H9 (cell line): ENCODE results near the gene MRPL37. TPM values are rescaled to one million over a fixed set of nuclear protein-coding genes. Genes with fewer than 3 reads are reported as not detected.
A peak's percentile ranks its signal among the peaks of the same experiment; 100 is the strongest.

Experiments
- DNase-seq: peaks from one replicate; pipeline ENCODE4 v3.0.0-alpha.2; 2017
- H2AFZ ChIP-seq: one replicate; pipeline ENCODE4 v1.6.1; 2013; ENCODE audit warnings: mild to moderate bottlenecking, low read length, control low read depth, moderate library complexity
- H2AK5ac ChIP-seq: 2 replicates; pipeline ENCODE4 v1.6.1; 2013; ENCODE audit warnings: low read length, control low read depth, mixed read lengths; ENCODE audit not compliant: insufficient read length
- H2BK120ac ChIP-seq: one replicate; pipeline ENCODE4 v1.6.1; 2013; ENCODE audit warnings: low read depth, mild to moderate bottlenecking, low read length, control low read depth, inconsistent platforms; ENCODE audit not compliant: poor library complexity, severe bottlenecking
- H2BK12ac ChIP-seq: 2 replicates; pipeline ENCODE4 v1.6.1; 2013; ENCODE audit warnings: low read length, control low read depth, mixed read lengths, low read depth; ENCODE audit not compliant: insufficient read length
- H2BK15ac ChIP-seq: 2 replicates; pipeline ENCODE4 v1.6.1; 2013; ENCODE audit warnings: low read depth, low read length, control low read depth
- H2BK20ac ChIP-seq: one replicate; pipeline ENCODE4 v1.6.1; 2013; ENCODE audit warnings: low read depth, mild to moderate bottlenecking, low read length, control low read depth, inconsistent platforms; ENCODE audit not compliant: poor library complexity, severe bottlenecking
- H2BK5ac ChIP-seq: 2 replicates; pipeline ENCODE4 v1.6.1; 2013; ENCODE audit warnings: low read length, control low read depth, mixed read lengths; ENCODE audit not compliant: insufficient read length
- H3K14ac ChIP-seq: 2 replicates; pipeline ENCODE4 v1.6.1; 2013; ENCODE audit warnings: low read length, control low read depth; ENCODE audit not compliant: insufficient read depth
- H3K18ac ChIP-seq: 2 replicates; pipeline ENCODE4 v1.6.1; 2013; ENCODE audit warnings: low read depth, mild to moderate bottlenecking, mixed read lengths, low read length, control low read depth; ENCODE audit not compliant: insufficient read length
- H3K23ac ChIP-seq: 2 replicates; pipeline ENCODE4 v1.6.1; 2013; ENCODE audit warnings: low read length, control low read depth, mixed read lengths, low read depth; ENCODE audit not compliant: insufficient read length
- H3K23me2 ChIP-seq: 2 replicates; pipeline ENCODE4 v1.6.1; 2013; ENCODE audit warnings: low read depth, mild to moderate bottlenecking, mixed read lengths, low read length, control low read depth; ENCODE audit not compliant: insufficient read length, poor library complexity, severe bottlenecking
- H3K27ac ChIP-seq: 2 replicates; pipeline ENCODE4 v1.5.1; 2013; ENCODE audit warnings: low read length, control low read depth, mixed read lengths, low read depth; ENCODE audit not compliant: insufficient read length
- H3K27me3 ChIP-seq: 2 replicates; pipeline ENCODE4 v1.6.1; 2013; ENCODE audit warnings: low read length, control low read depth, inconsistent platforms; ENCODE audit not compliant: insufficient read depth
- H3K4ac ChIP-seq: 2 replicates; pipeline ENCODE4 v1.6.1; 2013; ENCODE audit warnings: low read depth, mild to moderate bottlenecking, control low read depth, inconsistent platforms, low read length, moderate library complexity
- H3K4me1 ChIP-seq: 2 replicates; pipeline ENCODE4 v1.6.1; 2013; ENCODE audit warnings: low read length, control low read depth, inconsistent platforms; ENCODE audit not compliant: insufficient read depth
- H3K4me2 ChIP-seq: 2 replicates; pipeline ENCODE4 v1.6.1; 2013; ENCODE audit warnings: low read length, control low read depth, mixed read lengths; ENCODE audit not compliant: insufficient read length, insufficient read depth
- H3K56ac ChIP-seq: 2 replicates; pipeline ENCODE4 v1.6.1; 2013; ENCODE audit warnings: low read depth, mild to moderate bottlenecking, mixed read lengths, low read length, control low read depth; ENCODE audit not compliant: insufficient read length
- H3K79me1 ChIP-seq: 2 replicates; pipeline ENCODE4 v1.6.1; 2013; ENCODE audit warnings: low read depth, mild to moderate bottlenecking, moderate library complexity, low read length, control low read depth, inconsistent platforms; ENCODE audit not compliant: insufficient read depth, poor library complexity, severe bottlenecking
- H3K79me2 ChIP-seq: 2 replicates; pipeline ENCODE4 v1.6.1; 2013; ENCODE audit warnings: low read length, control low read depth, inconsistent platforms; ENCODE audit not compliant: insufficient read depth
- H3K9ac ChIP-seq: 2 replicates; pipeline ENCODE4 v1.6.1; 2013; ENCODE audit warnings: low read length, control low read depth, mixed read lengths; ENCODE audit not compliant: insufficient read length; ENCODE audit errors: extremely low read depth
- H3K9me3 ChIP-seq: one replicate; pipeline ENCODE4 v1.6.1; 2013; ENCODE audit warnings: low read depth, low read length, inconsistent platforms; ENCODE audit not compliant: control insufficient read depth
- H3T11ph ChIP-seq: one replicate; pipeline ENCODE4 v1.6.1; 2013; ENCODE audit warnings: mild to moderate bottlenecking, low read length, control low read depth, inconsistent platforms
- H4K20me1 ChIP-seq: one replicate; pipeline ENCODE4 v1.6.1; 2013; ENCODE audit not compliant: control insufficient read depth, insufficient read length, insufficient read depth
- H4K5ac ChIP-seq: 2 replicates; pipeline ENCODE4 v1.6.1; 2013; ENCODE audit warnings: low read depth, mild to moderate bottlenecking, mixed read lengths, low read length, control low read depth; ENCODE audit not compliant: insufficient read length
- H4K8ac ChIP-seq: replicated peaks from 2 replicates; pipeline ENCODE4 v1.6.1; 2013; ENCODE audit warnings: low read length, control low read depth, mixed read lengths, low read depth; ENCODE audit not compliant: insufficient read length
- H4K91ac ChIP-seq: 2 replicates; pipeline ENCODE4 v1.6.1; 2013; ENCODE audit warnings: low read depth, mild to moderate bottlenecking, moderate library complexity, mixed read lengths, low read length, control low read depth; ENCODE audit not compliant: insufficient read length
- H3K27ac Mint-ChIP-seq, 3 experiments: 2 replicates in 2 of 3; 3 replicates in 1 of 3; pipeline ENCODE4 v1.8.0; 2020 to 2021; ENCODE audit warnings: mixed read lengths in 3 of 3, mild to moderate bottlenecking in 1 of 3, moderate library complexity in 1 of 3
- H3K27me3 Mint-ChIP-seq: 2 replicates; pipeline ENCODE4 v1.8.0; 2021; ENCODE audit warnings: low read depth, mild to moderate bottlenecking, moderate library complexity, mixed read lengths
- H3K36me3 Mint-ChIP-seq, 3 experiments: 2 replicates in 2 of 3; 3 replicates in 1 of 3; pipeline ENCODE4 v1.8.0; 2020 to 2021; ENCODE audit warnings: low read depth in 3 of 3, mixed read lengths in 3 of 3; ENCODE audit not compliant: insufficient read depth in 1 of 3
- H3K4me1 Mint-ChIP-seq, 2 experiments: 2 replicates each; pipeline ENCODE4 v1.8.0; 2020; ENCODE audit warnings: mixed read lengths in 2 of 2
- H3K4me3 Mint-ChIP-seq, 2 experiments: 2 replicates in 1 of 2; 3 replicates in 1 of 2; pipeline ENCODE4 v1.8.0; 2020 to 2021; ENCODE audit warnings: mild to moderate bottlenecking in 2 of 2, mixed read lengths in 2 of 2, moderate library complexity in 1 of 2
- H3K9me3 Mint-ChIP-seq, 2 experiments: 2 replicates in 1 of 2; 3 replicates in 1 of 2; pipeline ENCODE4 v1.8.0; 2020; ENCODE audit warnings: mild to moderate bottlenecking in 2 of 2, mixed read lengths in 2 of 2, moderate library complexity in 1 of 2
- CTCF ChIP-seq: fragments of 200-600 bp; sonication (generic); conservative IDR thresholded peaks from 3 replicates; pipeline ENCODE4 v1.8.0; 2021; ENCODE audit warnings: antibody characterized with exemption, mild to moderate bottlenecking
- WGBS: extraction: QIAGEN DNeasy Blood & Tissue Kit; methylation state at CpG from one replicate; pipeline ENCODE4 v1.1.7; 2013; ENCODE audit warnings: missing lambda C conversion rate, low lambda C conversion rate, mixed read lengths; ENCODE audit not compliant: insufficient read length; ENCODE audit errors: extremely low coverage; 5-methylcytosine and 5-hydroxymethylcytosine counted together
- total RNA-seq: library from RNA; stranded (reverse); gene quantifications from 2 replicates; pipeline ENCODE4 v1.2.1, GENCODE V29; 2021

The MRPL37 gene
- total RNA-seq, 1 experiment from 2014 or later: 123 TPM

GRCh38 chr1:54257346-54257620, 57.3 kb downstream of the MRPL37 start:
- H4K91ac ChIP-seq: no peak overlapping the region
- H3K23me2 ChIP-seq: no peaks in the 10 kb centered on the region
- peaks cover 6% of the 10 kb centered on the region for H4K20me1 ChIP-seq
- no peak for DNase-seq
- H3K9me3 ChIP-seq: no peaks in the 10 kb centered on the region
- H2BK15ac ChIP-seq: no peak overlapping the region
- no peak for TF ChIP-seq CTCF
- H2AFZ ChIP-seq: no peak overlapping the region
- WGBS: no CpG with 5 or more reads among the region's 10 CpGs
- Mint-ChIP-seq H3K9me3 (no peaks in the 10 kb centered on the region), H3K27ac (peak overlapping the region; percentile 37 to 93 (median 90); a peak in 6 of 7 replicates), H3K4me1 (peaks cover 27 to 30% of the 10 kb centered on the region in 2 experiments), H3K36me3 (peaks cover 4 to 25% (median 24%) of the 10 kb centered on the region in 3 experiments), H3K4me3 (peak overlapping the region; percentile 5 to 19; a peak in 3 of 5 replicates), H3K27me3 (no peaks in the 10 kb centered on the region)
- H2AK5ac ChIP-seq: no peak overlapping the region
- H3T11ph ChIP-seq: no peak overlapping the region
- no peak overlapping the region for H2BK120ac ChIP-seq
- no peak overlapping the region for H3K23ac ChIP-seq
- no peak overlapping the region for H3K27ac ChIP-seq
- H3K9ac ChIP-seq: no peak overlapping the region
- H3K18ac ChIP-seq: no peak overlapping the region
- no peak overlapping the region for H3K56ac ChIP-seq
- H2BK5ac ChIP-seq: no peak overlapping the region
- peak overlapping the region; percentile 62; the same call in 1 of the 2 replicates for H3K14ac ChIP-seq
- H4K5ac ChIP-seq: no peak overlapping the region
- H3K79me2 ChIP-seq: no peaks in the 10 kb centered on the region
- no peak overlapping the region for H4K8ac ChIP-seq
- H3K27me3 ChIP-seq: no peaks in the 10 kb centered on the region
- H3K4ac ChIP-seq: no peak overlapping the region
- H3K4me1 ChIP-seq: no peaks in the 10 kb centered on the region; the same call in 1 of the 2 replicates
- H3K4me2 ChIP-seq: no peak overlapping the region
- H2BK20ac ChIP-seq: no peak overlapping the region
- H2BK12ac ChIP-seq: no peak overlapping the region
- H3K79me1 ChIP-seq: peaks cover 6% of the 10 kb centered on the region
